ENCODE data around the gene KRTAP5-11.

GRCh38 chr11:71557257-71557656 lies 25.4 kb downstream of the KRTAP5-11 start:
- TF ChIP-seq, protein P1, sequence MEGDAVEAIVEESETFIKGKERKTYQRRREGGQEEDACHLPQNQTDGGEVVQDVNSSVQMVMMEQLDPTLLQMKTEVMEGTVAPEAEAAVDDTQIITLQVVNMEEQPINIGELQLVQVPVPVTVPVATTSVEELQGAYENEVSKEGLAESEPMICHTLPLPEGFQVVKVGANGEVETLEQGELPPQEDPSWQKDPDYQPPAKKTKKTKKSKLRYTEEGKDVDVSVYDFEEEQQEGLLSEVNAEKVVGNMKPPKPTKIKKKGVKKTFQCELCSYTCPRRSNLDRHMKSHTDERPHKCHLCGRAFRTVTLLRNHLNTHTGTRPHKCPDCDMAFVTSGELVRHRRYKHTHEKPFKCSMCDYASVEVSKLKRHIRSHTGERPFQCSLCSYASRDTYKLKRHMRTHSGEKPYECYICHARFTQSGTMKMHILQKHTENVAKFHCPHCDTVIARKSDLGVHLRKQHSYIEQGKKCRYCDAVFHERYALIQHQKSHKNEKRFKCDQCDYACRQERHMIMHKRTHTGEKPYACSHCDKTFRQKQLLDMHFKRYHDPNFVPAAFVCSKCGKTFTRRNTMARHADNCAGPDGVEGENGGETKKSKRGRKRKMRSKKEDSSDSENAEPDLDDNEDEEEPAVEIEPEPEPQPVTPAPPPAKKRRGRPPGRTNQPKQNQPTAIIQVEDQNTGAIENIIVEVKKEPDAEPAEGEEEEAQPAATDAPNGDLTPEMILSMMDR (conservative IDR thresholded peaks at IDR 0.05; ENCODE audit: low read length) = no peak
- no peak for TF ChIP-seq EZH2phosphoT487 (IDR thresholded peaks at IDR 0.05; ENCODE audit: borderline replicate concordance)

Measured in Loucy (cell line).